Measurements from ENCODE around the gene KLHL7.

DNA sequence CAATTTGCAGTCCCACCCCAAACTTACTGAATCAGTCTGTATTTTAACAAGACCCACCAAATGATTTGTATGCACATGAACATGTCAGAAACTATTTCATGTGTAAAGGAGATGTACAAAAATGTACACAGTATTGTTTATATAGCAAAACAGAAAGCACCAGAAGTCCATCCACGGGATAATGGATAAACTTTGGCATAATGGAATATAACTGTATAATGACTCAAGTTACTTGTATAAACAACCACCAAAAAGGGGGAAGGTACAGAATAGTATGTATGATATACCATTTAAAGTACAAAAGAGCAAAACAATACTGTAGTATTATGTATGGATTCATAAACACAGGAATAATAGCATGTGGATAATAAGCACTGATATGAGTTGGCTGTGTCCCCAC lies 98.7 kb downstream of the KLHL7 start:
- TF ChIP-seq BHLHE40 (IDR thresholded peaks at IDR 0.05; ENCODE audit: borderline replicate concordance): no peak
- TF ChIP-seq SP1 (IDR thresholded peaks at IDR 0.05): no peak
- TF ChIP-seq HDGF (IDR thresholded peaks at IDR 0.05; ENCODE audit: borderline replicate concordance): no peak
- no peak for TF ChIP-seq FOXM1 (IDR thresholded peaks at IDR 0.05; ENCODE audit: borderline replicate concordance)
- TF ChIP-seq, protein P1, sequence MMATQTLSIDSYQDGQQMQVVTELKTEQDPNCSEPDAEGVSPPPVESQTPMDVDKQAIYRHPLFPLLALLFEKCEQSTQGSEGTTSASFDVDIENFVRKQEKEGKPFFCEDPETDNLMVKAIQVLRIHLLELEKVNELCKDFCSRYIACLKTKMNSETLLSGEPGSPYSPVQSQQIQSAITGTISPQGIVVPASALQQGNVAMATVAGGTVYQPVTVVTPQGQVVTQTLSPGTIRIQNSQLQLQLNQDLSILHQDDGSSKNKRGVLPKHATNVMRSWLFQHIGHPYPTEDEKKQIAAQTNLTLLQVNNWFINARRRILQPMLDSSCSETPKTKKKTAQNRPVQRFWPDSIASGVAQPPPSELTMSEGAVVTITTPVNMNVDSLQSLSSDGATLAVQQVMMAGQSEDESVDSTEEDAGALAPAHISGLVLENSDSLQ (IDR thresholded peaks at IDR 0.05): no peak
- no peak for TF ChIP-seq TARDBP (IDR thresholded peaks at IDR 0.05)
- no peak for TF ChIP-seq ZNF384 (IDR thresholded peaks at IDR 0.05)
- TF ChIP-seq LEF1 (IDR thresholded peaks at IDR 0.05; ENCODE audit: borderline replicate concordance): no peak
- TF ChIP-seq ELF4 (IDR thresholded peaks at IDR 0.05): no peak
- TF ChIP-seq FOXK2 (IDR thresholded peaks at IDR 0.05): no peak
- no peak for TF ChIP-seq SUZ12 (IDR thresholded peaks at IDR 0.05)
- TF ChIP-seq L3MBTL2 (conservative IDR thresholded peaks at IDR 0.05): no peak
